HL-60 (cell line): ENCODE data around the gene ZNF627.

Source experiments
- POLR2AphosphoS5 ChIP-seq: IDR thresholded peaks from 2 replicates; pipeline ENCODE4 v1.6.1; 2012; ENCODE audit warnings: low read depth
- TF ChIP-seq, protein P1 (sequence below): IDR thresholded peaks from one replicate; pipeline ENCODE4 v1.5.1; 2011; ENCODE audit warnings: low read length, control low read depth, inconsistent platforms; ENCODE audit not compliant: insufficient read depth

DNA sequence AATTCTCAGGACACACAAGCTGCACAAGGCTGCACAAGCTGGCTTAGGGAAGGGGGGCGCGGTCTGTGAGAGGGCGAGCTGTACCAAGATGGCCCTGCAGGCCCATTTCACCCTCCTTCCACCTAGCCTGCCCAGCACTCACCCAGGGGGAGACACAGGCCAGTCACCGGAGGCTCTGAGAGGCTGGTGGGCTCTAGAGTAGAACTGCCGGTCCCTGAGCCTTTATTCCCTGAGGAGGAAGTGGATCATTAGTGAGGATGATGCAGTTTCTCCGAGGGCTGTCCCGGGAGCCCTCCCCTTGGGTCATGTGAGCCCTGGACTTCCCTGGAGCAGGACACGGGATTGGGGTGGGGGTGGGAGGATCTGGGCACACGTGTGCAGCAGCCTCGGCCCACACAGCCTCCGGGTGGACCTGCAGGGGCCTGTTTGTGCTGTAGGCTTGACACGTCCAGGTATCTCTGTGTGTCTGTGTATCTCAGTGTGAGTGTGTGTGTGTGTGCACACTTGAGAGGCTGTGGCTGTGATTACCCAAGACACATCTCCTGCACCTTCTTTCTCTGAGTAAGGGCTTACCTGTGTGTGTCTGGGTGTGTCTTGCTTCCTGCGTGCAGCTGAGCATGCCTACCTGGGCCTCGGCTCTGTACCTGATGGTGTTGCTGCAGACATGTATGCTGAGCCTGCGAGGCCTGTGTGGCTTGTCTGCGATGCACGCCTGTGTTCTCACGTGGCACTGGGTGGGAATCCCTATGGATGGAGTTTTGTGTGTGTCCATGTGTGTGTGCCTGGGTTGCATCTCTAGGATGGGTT lies 19.6 kb upstream of the ZNF627 start, which contains the start of gene ACP5:
- TF ChIP-seq, protein P1, sequence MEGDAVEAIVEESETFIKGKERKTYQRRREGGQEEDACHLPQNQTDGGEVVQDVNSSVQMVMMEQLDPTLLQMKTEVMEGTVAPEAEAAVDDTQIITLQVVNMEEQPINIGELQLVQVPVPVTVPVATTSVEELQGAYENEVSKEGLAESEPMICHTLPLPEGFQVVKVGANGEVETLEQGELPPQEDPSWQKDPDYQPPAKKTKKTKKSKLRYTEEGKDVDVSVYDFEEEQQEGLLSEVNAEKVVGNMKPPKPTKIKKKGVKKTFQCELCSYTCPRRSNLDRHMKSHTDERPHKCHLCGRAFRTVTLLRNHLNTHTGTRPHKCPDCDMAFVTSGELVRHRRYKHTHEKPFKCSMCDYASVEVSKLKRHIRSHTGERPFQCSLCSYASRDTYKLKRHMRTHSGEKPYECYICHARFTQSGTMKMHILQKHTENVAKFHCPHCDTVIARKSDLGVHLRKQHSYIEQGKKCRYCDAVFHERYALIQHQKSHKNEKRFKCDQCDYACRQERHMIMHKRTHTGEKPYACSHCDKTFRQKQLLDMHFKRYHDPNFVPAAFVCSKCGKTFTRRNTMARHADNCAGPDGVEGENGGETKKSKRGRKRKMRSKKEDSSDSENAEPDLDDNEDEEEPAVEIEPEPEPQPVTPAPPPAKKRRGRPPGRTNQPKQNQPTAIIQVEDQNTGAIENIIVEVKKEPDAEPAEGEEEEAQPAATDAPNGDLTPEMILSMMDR, result no peak
- no peak; the same call in 1 of the 2 replicates for TF ChIP-seq POLR2AphosphoS5
